K562 (cell line): ENCODE measurements around the gene CUX1. TPM values are rescaled to one million over a fixed set of nuclear protein-coding genes. Genes with fewer than 3 reads are reported as not detected.

Source experiments
- ATAC-seq: fragments of 200-7000 bp; cut with Tn5 transposase; 3 replicates; pipeline ENCODE4 v1.9.1; 2020; ENCODE audit warnings: moderate library complexity
- BruUV-seq: library from RNA; stranded (reverse); fragments of 400-500 nt; replicated peaks from 2 replicates; lab custom pipeline; 2021; lab: Mats Ljungman, UMichigan
- CTCF ChIA-PET: fragments of 300-600 bp; formaldehyde crosslinking; extraction: SDS; loops from one replicate; lab custom pipeline; 2021; ENCODE audit warnings: low intra/inter-chr PET ratio; lab: Yijun Ruan, JAX
- POLR2A ChIA-PET: fragments of 300-600, 350-650 bp; sonication (Branson Sonifier 250); formaldehyde crosslinking; extraction: SDS; loops from one replicate; lab custom pipeline; 2021; ENCODE audit warnings: antibody characterized with exemption, inconsistent platforms; lab: Yijun Ruan, JAX
- DNase-seq, 4 experiments: peaks; one replicate each; pipeline versions ENCODE4 v3.0.0 to v3.0.0-alpha.2; 2011 to 2018; ENCODE audit warnings: low spot score in 3 of 4, mixed read lengths in 3 of 4; ENCODE audit errors: extremely low read depth in 1 of 4
- FAIRE-seq: peaks from 2 replicates; lab custom pipeline; 2011; peaks lifted over from hg19 to GRCh38; lab: Jason Lieb, UNC
- H2AFZ ChIP-seq: 2 replicates; pipeline ENCODE4 v1.6.0; 2011; ENCODE audit warnings: low read depth, low read length, control low read depth, inconsistent platforms
- H3K27ac ChIP-seq: fragments of 200-600 bp; 3 replicates; pipeline ENCODE4 v1.8.0; 2011; ENCODE audit warnings: low read depth, mild to moderate bottlenecking, control low read depth, inconsistent platforms, low read length, moderate library complexity, mixed read lengths; ENCODE audit errors: extremely low read depth
- H3K27me3 ChIP-seq, 2 experiments: fragments of 300-600 bp in 1 of 2; 2 replicates in 1 of 2; 3 replicates in 1 of 2; pipeline versions ENCODE4 v1.6.0 to v1.8.0; 2011; ENCODE audit warnings: inconsistent platforms in 2 of 2, low read length in 2 of 2, mild to moderate bottlenecking in 1 of 2, mixed read lengths in 1 of 2, moderate library complexity in 1 of 2; ENCODE audit not compliant: control insufficient read depth in 2 of 2, insufficient read depth in 2 of 2
- H3K36me3 ChIP-seq: fragments of 300-600 bp; 3 replicates; pipeline ENCODE4 v1.8.0; 2011; ENCODE audit warnings: mild to moderate bottlenecking, low read length, inconsistent platforms; ENCODE audit not compliant: control insufficient read depth, insufficient read depth
- H3K4me1 ChIP-seq, 2 experiments: fragments of 200-600 bp in 1 of 2; replicated peaks in 1 of 2; 2 replicates in 1 of 2; 3 replicates in 1 of 2; pipeline versions ENCODE4 v1.5.1 to v1.8.0; 2011; ENCODE audit warnings: inconsistent platforms in 2 of 2, low read length in 2 of 2, mild to moderate bottlenecking in 1 of 2, mixed read lengths in 1 of 2, moderate library complexity in 1 of 2; ENCODE audit not compliant: control insufficient read depth in 2 of 2, insufficient read depth in 2 of 2
- H3K4me2 ChIP-seq: 2 replicates; pipeline ENCODE4 v1.6.1; 2011; ENCODE audit warnings: low read length, control low read depth, inconsistent platforms, mixed read lengths; ENCODE audit not compliant: insufficient read depth
- H3K4me3 ChIP-seq: fragments of 200-600 bp; sonication (generic), shearing (Covaris generic); 2 replicates; pipeline ENCODE4 v1.5.1; 2016; ENCODE audit warnings: control low read depth, inconsistent platforms
- H3K79me2 ChIP-seq: fragments of 200-600 bp; 3 replicates; pipeline ENCODE4 v1.8.0; 2011; ENCODE audit warnings: low read length, inconsistent platforms; ENCODE audit not compliant: control insufficient read depth, insufficient read depth
- H3K9ac ChIP-seq, 2 experiments: 2 replicates each; pipeline versions ENCODE4 v1.6.0 to v1.6.1; 2011; ENCODE audit warnings: low read depth in 2 of 2, low read length in 2 of 2, control low read depth in 1 of 2, inconsistent platforms in 1 of 2, mild to moderate bottlenecking in 1 of 2, mixed read lengths in 1 of 2; ENCODE audit not compliant: insufficient read depth in 1 of 2
- H3K9me1 ChIP-seq: one replicate; pipeline ENCODE4 v1.6.0; 2011; ENCODE audit warnings: inconsistent platforms, mild to moderate bottlenecking, low read length, moderate library complexity; ENCODE audit not compliant: control insufficient read depth, insufficient read depth
- H3K9me3 ChIP-seq: replicated peaks from 2 replicates; pipeline ENCODE4 v1.5.1; 2011; ENCODE audit warnings: low read depth, low read length, inconsistent platforms; ENCODE audit not compliant: control insufficient read depth, insufficient read depth
- H4K20me1 ChIP-seq: replicated peaks from 2 replicates; pipeline ENCODE4 v1.6.1; 2011; ENCODE audit warnings: low read length, inconsistent platforms, mixed read lengths; ENCODE audit not compliant: control insufficient read depth, insufficient read depth
- CAMTA2 ChIP-seq: fragments of 250-450 bp; sonication (Bioruptor Pico); conservative IDR thresholded peaks from 2 replicates; pipeline ENCODE4 v1.5.1; 2022
- CTBP1 ChIP-seq: fragments of 450-650 bp; IDR thresholded peaks from 2 replicates; pipeline ENCODE4 v1.6.1; 2016; ENCODE audit warnings: borderline replicate concordance
- EWSR1 ChIP-seq: fragments of 450-650 bp; IDR thresholded peaks from 2 replicates; pipeline ENCODE4 v1.6.1; 2018; ENCODE audit warnings: borderline replicate concordance, mild to moderate bottlenecking, low read depth, moderate library complexity; ENCODE audit not compliant: partially characterized antibody
- HNRNPK ChIP-seq: fragments of 200-400 bp; formaldehyde crosslinking; IDR thresholded peaks from one replicate; pipeline ENCODE4 v1.6.1; 2018; ENCODE audit warnings: mild to moderate bottlenecking, low read depth, low read length; ENCODE audit not compliant: poor library complexity, severe bottlenecking
- MBD2 ChIP-seq: sonication (generic); IDR thresholded peaks from 2 replicates; pipeline ENCODE4 v1.6.1; 2016; ENCODE audit warnings: low read depth, borderline replicate concordance
- ZNF165 ChIP-seq: fragments of 250-450 bp; sonication (Bioruptor Pico); IDR thresholded peaks from 2 replicates; pipeline ENCODE4 v1.4.0; 2020; ENCODE audit warnings: borderline replicate concordance
- ZNF174 ChIP-seq: fragments of 250-450 bp; sonication (Bioruptor Pico); IDR thresholded peaks from 2 replicates; pipeline ENCODE4 v1.4.0; 2020; ENCODE audit warnings: mild to moderate bottlenecking
- ZNF79 ChIP-seq: fragments of 250-450 bp; sonication (Bioruptor Pico); IDR thresholded peaks from 2 replicates; pipeline ENCODE4 v1.4.0; 2020; ENCODE audit warnings: low read depth, mild to moderate bottlenecking, moderate library complexity
- WGBS: fragments of 100-300 bp; shearing (Covaris generic); methylation state at CpG from one replicate; pipeline ENCODE4 v1.1.6; 2016; ENCODE audit warnings: low coverage, mixed read lengths; ENCODE audit not compliant: insufficient coverage; ENCODE audit errors: missing lambda C conversion rate; 5-methylcytosine and 5-hydroxymethylcytosine counted together
- in situ Hi-C: fragments of 300-500 bp; cut with MboI; formaldehyde crosslinking; loops from 4 replicates; pipeline ENCODE4 v1.15.0; 2018; ENCODE audit warnings: inconsistent platforms, mixed read lengths
- intact Hi-C: fragments of 100-400 bp; cut with micrococcal nuclease; formaldehyde crosslinking; loops from 2 replicates; pipeline ENCODE4 v1.14.2; 2022
- polyA plus RNA-seq, 8 experiments: library from polyadenylated mRNA; depleted of rRNA in 4 of 8; stranded (reverse) in 5 of 8; unstranded in 3 of 8; fragments of >200 nt; fragmentation: Nextera tagmentation in 2 of 8; fragmentation: Illumina TruSeq in 1 of 8; extraction: Ambion mirVana in 2 of 8; extraction: Trizol in 1 of 8; gene quantifications; 2 replicates each; pipeline versions ENCODE4 v1.2.1 to v1.2.3, GENCODE V29; 2011 to 2014; ENCODE audit warnings: inconsistent platforms in 1 of 8, missing spikeins in 1 of 8
- total RNA-seq, 7 experiments: library from RNA; depleted of rRNA in 6 of 7; stranded (reverse); fragments of >200 nt in 6 of 7; fragmentation: Illumina TruSeq in 2 of 7; extraction: Trizol in 2 of 7; gene quantifications; 2 replicates each; pipeline versions ENCODE4 v1.2.1 to v1.2.3, GENCODE V29; 2011 to 2021; ENCODE audit warnings: low replicate concordance in 1 of 7
- TF ChIP-seq, protein P1 (sequence below): fragments of 250-450 bp; sonication (Bioruptor Pico); IDR thresholded peaks from 2 replicates; pipeline ENCODE4 v1.5.0; 2020; ENCODE audit warnings: mild to moderate bottlenecking
- TF ChIP-seq, protein P2 (sequence below): fragments of 450-650 bp; IDR thresholded peaks from 2 replicates; pipeline ENCODE4 v1.6.1; 2016; ENCODE audit warnings: borderline replicate concordance
- TF ChIP-seq, protein P3 (sequence below): sonication (generic); formaldehyde crosslinking; IDR thresholded peaks from 2 replicates; pipeline ENCODE4 v1.8.0; 2022; ENCODE audit warnings: mild to moderate bottlenecking, missing genetic modification reagents

CUX1 gene
- total and polyA plus RNA-seq, 9 of the 15 experiments (the other 6 are each of a cell fraction or from before 2014, with no cell fraction given), result 3.6 to 55.3 (median 25.2) TPM

DNA sequence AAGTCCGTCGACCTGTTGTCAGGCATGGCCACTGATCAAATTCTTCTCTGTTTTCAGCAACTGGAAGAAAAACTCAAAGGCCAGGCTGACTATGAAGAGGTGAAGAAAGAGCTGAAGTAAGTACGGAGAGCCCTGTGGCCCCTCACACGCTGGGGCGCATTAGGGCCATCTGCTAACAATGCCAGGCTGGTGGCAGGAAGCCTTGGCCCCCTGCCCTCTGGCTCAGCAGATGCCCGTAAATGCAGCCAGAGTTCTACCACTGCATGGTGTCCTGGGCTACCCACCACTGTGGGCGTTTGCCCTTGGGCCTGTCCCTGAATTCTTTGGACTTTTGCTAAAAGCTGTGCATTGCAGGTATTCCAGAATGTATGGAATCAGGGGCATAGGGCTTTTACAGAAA is 372.3 kb downstream of the CUX1 start:
- CTCF ChIA-PET, result no interaction called here
- Histone ChIP-seq H3K27me3 (no peaks in the 10 kb centered on the region), H4K20me1 (no peaks in the 10 kb centered on the region), H3K4me2 (no peak overlapping the region), H3K9me1 (no peaks in the 10 kb centered on the region), H3K4me1 (no peaks in the 10 kb centered on the region), H3K79me2 (no peaks in the 10 kb centered on the region), H2AFZ (no peak overlapping the region), H3K4me3 (no peak overlapping the region), H3K9me3 (no peaks in the 10 kb centered on the region), H3K27ac (no peak overlapping the region), H3K36me3 (peaks cover 51% of the 10 kb centered on the region), H3K9ac (peak overlapping the region in 1 of 2 experiments; percentile 6; a peak in 1 of 4 replicates)
- in situ Hi-C loops, result no loop called here
- no TSS peak for BruUV-seq
- POLR2A ChIA-PET, result no interaction called here
- 86% methylated on average over 7 of the region's 7 CpGs for WGBS
- DNase-seq (no peak), FAIRE-seq (no peak), ATAC-seq (no peak)
- intact Hi-C loops, result no loop called here
- TF ChIP-seq, protein P1, sequence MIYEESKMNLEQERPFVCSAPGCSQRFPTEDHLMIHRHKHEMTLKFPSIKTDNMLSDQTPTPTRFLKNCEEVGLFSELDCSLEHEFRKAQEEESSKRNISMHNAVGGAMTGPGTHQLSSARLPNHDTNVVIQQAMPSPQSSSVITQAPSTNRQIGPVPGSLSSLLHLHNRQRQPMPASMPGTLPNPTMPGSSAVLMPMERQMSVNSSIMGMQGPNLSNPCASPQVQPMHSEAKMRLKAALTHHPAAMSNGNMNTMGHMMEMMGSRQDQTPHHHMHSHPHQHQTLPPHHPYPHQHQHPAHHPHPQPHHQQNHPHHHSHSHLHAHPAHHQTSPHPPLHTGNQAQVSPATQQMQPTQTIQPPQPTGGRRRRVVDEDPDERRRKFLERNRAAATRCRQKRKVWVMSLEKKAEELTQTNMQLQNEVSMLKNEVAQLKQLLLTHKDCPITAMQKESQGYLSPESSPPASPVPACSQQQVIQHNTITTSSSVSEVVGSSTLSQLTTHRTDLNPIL (CRISPR knock-in tag), result no peak
- TF ChIP-seq, protein P2, sequence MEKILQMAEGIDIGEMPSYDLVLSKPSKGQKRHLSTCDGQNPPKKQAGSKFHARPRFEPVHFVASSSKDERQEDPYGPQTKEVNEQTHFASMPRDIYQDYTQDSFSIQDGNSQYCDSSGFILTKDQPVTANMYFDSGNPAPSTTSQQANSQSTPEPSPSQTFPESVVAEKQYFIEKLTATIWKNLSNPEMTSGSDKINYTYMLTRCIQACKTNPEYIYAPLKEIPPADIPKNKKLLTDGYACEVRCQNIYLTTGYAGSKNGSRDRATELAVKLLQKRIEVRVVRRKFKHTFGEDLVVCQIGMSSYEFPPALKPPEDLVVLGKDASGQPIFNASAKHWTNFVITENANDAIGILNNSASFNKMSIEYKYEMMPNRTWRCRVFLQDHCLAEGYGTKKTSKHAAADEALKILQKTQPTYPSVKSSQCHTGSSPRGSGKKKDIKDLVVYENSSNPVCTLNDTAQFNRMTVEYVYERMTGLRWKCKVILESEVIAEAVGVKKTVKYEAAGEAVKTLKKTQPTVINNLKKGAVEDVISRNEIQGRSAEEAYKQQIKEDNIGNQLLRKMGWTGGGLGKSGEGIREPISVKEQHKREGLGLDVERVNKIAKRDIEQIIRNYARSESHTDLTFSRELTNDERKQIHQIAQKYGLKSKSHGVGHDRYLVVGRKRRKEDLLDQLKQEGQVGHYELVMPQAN, result no peak
- TF ChIP-seq EWSR1, result no peak
- TF ChIP-seq MBD2, result no peak
- no peak for TF ChIP-seq CTBP1
- TF ChIP-seq HNRNPK, result no peak
- TF ChIP-seq ZNF165 (CRISPR knock-in tag), result no peak
- TF ChIP-seq ZNF174 (CRISPR knock-in tag), result no peak
- no peak for TF ChIP-seq CAMTA2
- no peak for TF ChIP-seq ZNF79
- TF ChIP-seq, protein P3, sequence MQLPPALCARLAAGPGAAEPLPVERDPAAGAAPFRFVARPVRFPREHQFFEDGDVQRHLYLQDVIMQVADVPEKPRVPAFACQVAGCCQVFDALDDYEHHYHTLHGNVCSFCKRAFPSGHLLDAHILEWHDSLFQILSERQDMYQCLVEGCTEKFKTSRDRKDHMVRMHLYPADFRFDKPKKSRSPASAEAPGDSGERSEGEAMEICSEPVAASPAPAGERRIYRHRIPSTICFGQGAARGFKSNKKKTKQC (CRISPR knock-in tag), result no peak
